ENCODE results near the gene QPCT.

GRCh38 chr2:37396890-37397565, 52.6 kb downstream of the QPCT start:
- TF ChIP-seq CTCF (IDR thresholded peaks at IDR 0.05) (no peak), POLR2A (IDR thresholded peaks at IDR 0.05) (no peak)
